HG03097 (cell line): ENCODE data around the gene BEST2.
"Not testable (repeated sequence)": the region's sequence is repeated elsewhere in the genome, so short reads cannot be mapped to it uniquely, and the experiment has no call there.

Experiments
- ATAC-seq: cut with Tn5 transposase; IDR thresholded peaks from one replicate; pipeline ENCODE4 v1.9.1; 2021; ENCODE audit not compliant: unreplicated experiment, low FRiP score

BEST2 gene

DNA sequence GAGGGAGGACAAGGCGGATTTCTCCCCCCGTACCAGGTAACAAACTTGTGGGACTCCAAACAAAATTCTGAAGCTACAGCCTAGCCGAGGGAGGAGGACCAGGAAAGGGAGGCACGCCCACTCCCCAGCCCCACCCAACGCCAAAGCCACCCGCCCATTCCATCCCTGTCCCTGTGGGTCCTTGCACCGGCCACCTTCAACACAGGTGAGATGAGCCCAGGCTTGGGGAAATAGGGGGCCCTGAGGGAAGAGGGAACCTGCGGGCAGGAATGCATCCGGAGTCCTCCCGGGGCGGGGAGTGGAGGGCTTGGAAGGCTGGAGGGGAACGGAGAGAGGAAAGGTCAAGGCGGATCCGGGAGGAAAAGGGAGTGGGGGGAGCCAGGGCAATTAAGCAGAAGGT is at the start of gene BEST2:
TSS of gene BEST2 (plus strand) at position 157 of the 400 bp plus-strand sequence. CDS start 802 bp downstream, outside the sequence.
- ATAC-seq, result no peak

- ATAC-seq, result no peak
These were observed 48.5 kb upstream of the BEST2 start for GRCh38 chr19:12703046-12703445.

DNA sequence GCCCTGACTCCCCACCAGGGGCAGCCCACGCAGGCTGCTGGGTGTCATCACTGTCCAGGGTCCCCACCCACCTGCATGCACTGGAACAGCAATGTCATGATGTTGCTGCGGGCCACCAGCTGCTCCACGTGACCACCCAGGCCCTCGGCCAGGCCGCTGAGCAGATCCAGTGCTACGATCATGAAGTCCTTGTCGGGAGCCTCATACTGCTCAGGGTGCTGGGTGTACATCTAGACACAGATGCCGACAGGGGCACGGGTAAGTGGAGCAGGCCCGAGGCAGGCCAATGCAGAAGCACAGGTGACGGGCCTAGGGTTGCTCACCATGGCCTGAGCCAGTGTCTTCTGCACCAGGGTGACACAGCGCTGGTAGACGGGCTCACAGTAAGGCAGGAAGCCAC is 46.4 kb upstream of the BEST2 start:
- ATAC-seq, result no peak

DNA sequence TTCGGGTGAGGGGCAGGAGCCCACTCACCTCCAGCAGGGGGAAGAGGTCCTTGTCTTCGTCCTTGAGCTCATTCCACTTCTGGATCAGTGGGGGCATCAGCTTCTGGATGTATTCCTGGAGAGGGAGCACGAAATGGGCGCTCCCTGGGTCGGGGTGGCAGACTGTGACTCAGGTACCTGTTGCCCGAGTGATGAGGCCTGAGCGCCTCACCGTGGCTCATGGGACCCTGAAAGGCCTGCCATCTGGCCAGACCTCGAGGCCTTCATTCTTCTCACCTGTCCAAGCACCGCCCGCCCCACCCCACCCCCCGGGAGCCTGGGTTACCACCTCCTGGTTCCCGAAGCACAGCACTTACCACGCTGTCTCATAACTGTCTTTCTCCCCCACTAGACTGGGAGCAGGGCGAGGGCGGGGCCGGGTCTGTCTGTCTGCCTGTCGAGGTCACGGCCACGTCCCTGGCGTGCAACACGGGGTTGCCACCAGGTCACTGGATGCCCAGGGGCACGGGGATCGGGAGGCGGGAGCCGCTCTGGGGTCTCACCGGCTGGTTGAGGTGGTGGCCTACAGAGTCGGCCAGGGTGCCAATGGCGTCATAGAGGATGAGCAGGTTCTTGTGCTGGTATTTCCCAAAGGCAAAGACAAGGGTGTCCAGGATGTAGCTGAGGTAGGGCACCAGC is 45.8 kb upstream of the BEST2 start:
- ATAC-seq, result no peak

- no peak for ATAC-seq
These were observed 45.3 kb upstream of the BEST2 start for GRCh38 chr19:12706332-12706718.

- no peak for ATAC-seq
These were observed 43.0 kb upstream of the BEST2 start for GRCh38 chr19:12708641-12709040.

GRCh38 chr19:12711187-12711586 is 40.4 kb upstream of the BEST2 start:
- no peak for ATAC-seq

DNA sequence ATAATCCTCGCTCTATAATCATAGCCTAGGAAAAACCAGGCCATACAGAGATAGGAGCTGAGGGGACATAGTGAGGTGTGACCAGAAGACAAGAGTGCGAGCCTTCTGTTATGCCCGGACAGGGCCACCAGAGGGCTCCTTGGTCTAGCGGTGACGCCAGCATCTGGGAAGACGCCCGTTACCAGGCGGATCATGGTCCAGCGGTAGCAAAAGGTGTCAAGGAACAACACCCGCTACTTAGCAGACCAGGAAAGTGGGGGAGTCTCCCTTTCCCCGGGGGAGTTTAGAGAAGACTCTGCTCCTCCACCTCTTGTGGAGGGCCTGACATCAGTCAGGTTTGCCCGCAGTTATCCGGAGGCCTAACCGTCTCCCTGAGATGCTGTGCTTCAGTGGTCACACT is 39.5 kb upstream of the BEST2 start:
- ATAC-seq, result not testable (repeated sequence)

DNA sequence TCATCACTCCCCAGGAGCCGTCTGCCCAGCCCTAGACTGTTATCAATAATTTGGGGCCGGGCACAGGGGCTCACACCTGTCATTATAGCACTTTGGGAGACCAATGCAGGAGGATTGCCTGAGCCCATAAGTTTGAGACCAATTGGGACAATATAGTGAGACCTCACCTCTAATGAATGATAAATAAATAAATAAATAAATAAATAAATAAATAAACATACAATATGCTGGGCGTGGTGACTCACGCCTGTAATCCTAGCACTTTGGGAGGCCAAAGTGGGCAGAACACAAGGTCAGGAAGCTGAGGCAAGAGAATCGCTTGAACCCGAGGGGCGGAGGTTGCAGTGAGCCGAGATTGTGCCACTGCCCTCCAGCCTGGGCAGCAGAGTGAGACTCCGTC is 38.3 kb upstream of the BEST2 start:
- ATAC-seq, result not testable (repeated sequence)

GRCh38 chr19:12715102-12715501 is 36.5 kb upstream of the BEST2 start:
- ATAC-seq, result no peak

- ATAC-seq, result no peak
These were observed 35.7 kb upstream of the BEST2 start for GRCh38 chr19:12715929-12716328.

- ATAC-seq, result no peak
These were observed 31.3 kb upstream of the BEST2 start for GRCh38 chr19:12720296-12720695.

DNA sequence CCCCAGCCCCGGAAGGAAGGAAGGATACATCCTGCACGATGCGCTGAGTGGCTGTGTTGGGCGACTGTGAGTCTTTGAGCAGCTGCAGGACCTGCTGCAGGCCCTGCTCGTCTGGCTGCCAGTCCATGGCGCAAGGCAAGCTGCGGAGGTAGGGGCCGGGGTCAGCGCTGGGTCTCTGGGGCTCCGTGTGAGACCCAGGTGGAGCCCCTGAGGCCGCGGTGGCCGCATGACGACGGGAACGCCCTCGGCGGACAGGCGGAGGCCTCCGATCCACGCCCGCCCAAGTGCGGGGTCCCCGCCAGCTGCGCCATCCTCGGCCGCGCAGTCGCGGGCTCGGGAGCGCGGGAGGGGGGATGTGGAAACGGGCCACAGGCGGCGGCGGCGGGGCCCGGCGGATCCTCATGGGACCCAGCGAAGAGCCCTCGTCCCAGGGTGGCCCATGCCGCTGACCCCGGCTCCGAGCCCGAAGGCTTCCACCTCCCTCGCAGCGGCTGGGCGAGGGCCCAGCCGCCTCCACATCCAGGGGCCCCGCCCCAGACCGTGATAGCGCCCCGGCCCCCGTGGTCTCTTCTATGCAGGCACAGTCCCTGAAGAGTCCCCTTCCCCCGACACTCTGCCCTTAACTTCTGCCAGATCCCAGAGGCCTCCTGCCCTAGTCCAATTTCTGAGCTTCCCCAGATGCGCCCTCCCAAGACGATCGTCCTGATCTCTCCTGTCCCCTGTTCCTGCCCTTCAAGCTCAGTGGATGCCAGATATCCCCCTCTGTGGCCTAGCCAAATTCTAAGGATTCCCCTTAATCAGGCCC is 30.5 kb upstream of the BEST2 start:
- ATAC-seq, result no peak

- ATAC-seq, result peak; percentile 8
These were observed 29.7 kb upstream of the BEST2 start for GRCh38 chr19:12721656-12722565.

- peak; percentile 80 for ATAC-seq
These were observed 28.8 kb upstream of the BEST2 start for GRCh38 chr19:12722566-12723380.

DNA sequence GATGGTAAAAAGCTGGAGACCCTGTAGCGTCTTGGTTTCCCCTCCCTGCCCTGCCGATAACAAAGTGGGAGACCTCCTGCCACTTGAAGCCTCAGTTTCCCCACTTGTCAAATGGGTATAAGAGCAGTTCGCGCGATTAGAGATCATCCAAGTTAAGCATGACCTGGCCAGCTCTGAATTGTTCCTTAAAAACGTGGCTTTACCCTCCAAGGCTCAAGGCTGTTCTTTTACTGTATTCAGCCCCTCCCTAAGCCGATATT is 28.3 kb upstream of the BEST2 start:
- no peak for ATAC-seq

GRCh38 chr19:12723641-12724426 is 27.8 kb upstream of the BEST2 start, which contains the start of gene TNPO2:
TNPO2 (minus strand) TSS chr19:12723932; CDS start chr19:12720977, 2,955 bp downstream.
- no peak for ATAC-seq

- ATAC-seq, result not testable (repeated sequence)
These were observed 26.0 kb upstream of the BEST2 start for GRCh38 chr19:12725612-12726011.

- ATAC-seq, result no peak
These were observed 24.6 kb upstream of the BEST2 start for GRCh38 chr19:12726988-12727316.
